PC-3 (cell line): ENCODE measurements around the gene ETFB. TPM values are rescaled to one million over a fixed set of nuclear protein-coding genes. Genes with fewer than 3 reads are reported as not detected.

Source experiments
- ATAC-seq: fragments of 200-7000 bp; cut with Tn5 transposase; 2 replicates; pipeline ENCODE4 v1.9.1; 2020; ENCODE audit warnings: mild to moderate bottlenecking, moderate library complexity
- BruUV-seq: library from RNA; stranded (reverse); fragments of 400-500 nt; replicated peaks from 2 replicates; lab custom pipeline; 2021; lab: Mats Ljungman, UMichigan
- CTCF ChIA-PET: fragments of 300-600 bp; sonication (Branson Sonifier 250); formaldehyde crosslinking; loops from one replicate; lab custom pipeline; 2022; ENCODE audit warnings: antibody characterized with exemption; lab: Charles Lee
- POLR2A ChIA-PET: fragments of 300-600 bp; sonication (Branson Sonifier 250); formaldehyde crosslinking; loops from one replicate; lab custom pipeline; 2022; ENCODE audit warnings: antibody characterized with exemption; ENCODE audit not compliant: unreplicated experiment; lab: Charles Lee
- DNase-seq: peaks from one replicate; pipeline ENCODE4 v3.0.0-alpha.2; 2015
- H2AFZ ChIP-seq: fragments of 300-600 bp; sonication (generic); 2 replicates; pipeline ENCODE4 v1.6.0; 2016; ENCODE audit warnings: antibody characterized with exemption, low read length
- H3F3A ChIP-seq: fragments of 300-600 bp; sonication (generic); one replicate; pipeline ENCODE4 v1.6.0; 2017; ENCODE audit warnings: antibody characterized with exemption, low read length, control low read depth, mild to moderate bottlenecking; ENCODE audit not compliant: unreplicated experiment
- H3K27ac ChIP-seq: fragments of 300-600 bp; sonication (generic); 2 replicates; pipeline ENCODE4 v1.5.1; 2016; ENCODE audit warnings: mild to moderate bottlenecking, low read length
- H3K27me3 ChIP-seq: fragments of 300-600 bp; sonication (generic); 2 replicates; pipeline ENCODE4 v1.6.1; 2016; ENCODE audit warnings: low read length, mixed read lengths
- H3K36me3 ChIP-seq: fragments of 300-600 bp; sonication (generic); 2 replicates; pipeline ENCODE4 v1.6.1; 2016; ENCODE audit warnings: low read depth, mixed run types, low read length, mixed read lengths
- H3K4me1 ChIP-seq: fragments of 300-600 bp; sonication (generic); 2 replicates; pipeline ENCODE4 v1.5.1; 2016; ENCODE audit warnings: low read length; ENCODE audit not compliant: insufficient read depth
- H3K4me2 ChIP-seq: fragments of 300-600 bp; sonication (generic); 2 replicates; pipeline ENCODE4 v1.6.0; 2016; ENCODE audit warnings: low read length
- H3K4me3 ChIP-seq: fragments of 300-600 bp; sonication (generic); 2 replicates; pipeline ENCODE4 v1.5.1; 2016; ENCODE audit warnings: mild to moderate bottlenecking, low read length, mixed read lengths
- H3K79me2 ChIP-seq: fragments of 300-600 bp; sonication (generic); 2 replicates; pipeline ENCODE4 v1.6.1; 2017; ENCODE audit warnings: low read length, mixed read lengths
- H3K9ac ChIP-seq: fragments of 300-600 bp; sonication (generic); 2 replicates; pipeline ENCODE4 v1.6.0; 2016; ENCODE audit warnings: mild to moderate bottlenecking, low read length
- H3K9me2 ChIP-seq: fragments of 300-600 bp; sonication (generic); replicated peaks from 2 replicates; pipeline ENCODE4 v1.6.1; 2016; ENCODE audit warnings: mixed run types, low read length, mixed read lengths
- H3K9me3 ChIP-seq: fragments of 300-600 bp; sonication (generic); 2 replicates; pipeline ENCODE4 v1.6.1; 2016; ENCODE audit warnings: low read length, mixed read lengths
- H4K20me1 ChIP-seq: fragments of 300-600 bp; sonication (generic); 2 replicates; pipeline ENCODE4 v1.6.1; 2016; ENCODE audit warnings: low read length, mixed read lengths
- CTCF ChIP-seq: fragments of 300-600 bp; sonication (generic); conservative IDR thresholded peaks from 2 replicates; pipeline ENCODE4 v1.5.1; 2017; ENCODE audit warnings: antibody characterized with exemption, low read depth, mild to moderate bottlenecking, low read length
- EZH2 ChIP-seq: fragments of 300-600 bp; sonication (generic); IDR thresholded peaks from one replicate; pipeline ENCODE4 v1.6.1; 2017; ENCODE audit warnings: antibody characterized with exemption, mild to moderate bottlenecking, low read length; ENCODE audit not compliant: unreplicated experiment
- EZH2phosphoT487 ChIP-seq: fragments of 300-600 bp; sonication (generic); IDR thresholded peaks from 2 replicates; pipeline ENCODE4 v1.6.1; 2018; ENCODE audit warnings: mild to moderate bottlenecking, antibody characterized with exemption, low read length, borderline replicate concordance
- intact Hi-C: fragments of 100-400 bp; cut with micrococcal nuclease; formaldehyde crosslinking; loops from 2 replicates; pipeline ENCODE4 v1.9.0; 2023
- total RNA-seq: library from RNA; depleted of rRNA; stranded (reverse); fragments of >200 nt; gene quantifications from 2 replicates; pipeline ENCODE4 v1.2.3, GENCODE V29; 2014

The ETFB gene
- total RNA-seq, 1 experiment from 2014 or later: 249 TPM

GRCh38 chr19:51337141-51337860, 28.9 kb downstream of the ETFB start:
- Histone ChIP-seq H3K4me2 (no peak overlapping the region), H3K4me3 (no peak overlapping the region), H3K27me3 (no peaks in the 10 kb centered on the region), H3K9ac (no peak overlapping the region), H3K9me2 (no peaks in the 10 kb centered on the region), H3K79me2 (no peaks in the 10 kb centered on the region), H4K20me1 (no peaks in the 10 kb centered on the region), H3K9me3 (no peaks in the 10 kb centered on the region), H2AFZ (no peak overlapping the region), H3K27ac (no peak overlapping the region), H3K4me1 (peaks cover 15% of the 10 kb centered on the region; the same call in 1 of the 2 replicates), H3K36me3 (no peaks in the 10 kb centered on the region), H3F3A (no peaks in the 10 kb centered on the region)
- intact Hi-C loops: loop anchor here (5.0 kb wide), 1 partner anchor 180 kb away; no protein-coding TSS in a partner anchor
- no TSS peak for BruUV-seq
- POLR2A ChIA-PET: no interaction called here
- DNase-seq: no peak
- CTCF ChIA-PET: no interaction called here
- no peak for ATAC-seq
- TF ChIP-seq EZH2 (no peak), EZH2phosphoT487 (no peak), CTCF (no peak)

- H3K36me3 ChIP-seq: no peaks in the 10 kb centered on the region
- no peaks in the 10 kb centered on the region for H3K27me3 ChIP-seq
- H3K27ac ChIP-seq: no peak overlapping the region
- H3K9me2 ChIP-seq: no peaks in the 10 kb centered on the region
- no peak overlapping the region for H2AFZ ChIP-seq
- no peaks in the 10 kb centered on the region for H3F3A ChIP-seq
- 0 out of 2 replicates have a peak, but pooled peaks cover 4% of the 10 kb centered on the region for H3K4me1 ChIP-seq
- TF ChIP-seq EZH2 (no peak), EZH2phosphoT487 (no peak), CTCF (no peak)
- ATAC-seq (no peak), DNase-seq (peak; percentile 25)
- H3K4me3 ChIP-seq: no peak overlapping the region
- POLR2A ChIA-PET: no interaction called here
- H4K20me1 ChIP-seq: no peaks in the 10 kb centered on the region
- H3K79me2 ChIP-seq: no peaks in the 10 kb centered on the region
- no TSS peak for BruUV-seq
- CTCF ChIA-PET: no interaction called here
- no peaks in the 10 kb centered on the region for H3K9me3 ChIP-seq
- no peak overlapping the region for H3K4me2 ChIP-seq
- H3K9ac ChIP-seq: no peak overlapping the region
- intact Hi-C loops: no loop called here
Observed at GRCh38 chr19:51333836-51334460, 32.2 kb downstream of the ETFB start.

- no peak for DNase-seq
- Histone ChIP-seq H3K9ac (no peak overlapping the region), H3K9me3 (no peaks in the 10 kb centered on the region), H3F3A (no peaks in the 10 kb centered on the region), H3K79me2 (no peaks in the 10 kb centered on the region), H3K27ac (no peak overlapping the region), H4K20me1 (no peaks in the 10 kb centered on the region), H3K27me3 (no peaks in the 10 kb centered on the region), H3K36me3 (no peaks in the 10 kb centered on the region), H2AFZ (no peak overlapping the region), H3K9me2 (no peaks in the 10 kb centered on the region), H3K4me2 (no peak overlapping the region), H3K4me1 (no peaks in the 10 kb centered on the region), H3K4me3 (no peak overlapping the region)
- intact Hi-C loops: no loop called here
- ATAC-seq: no peak
- CTCF ChIA-PET: no interaction called here
- TF ChIP-seq EZH2: no peak
- no peak for TF ChIP-seq EZH2phosphoT487
- no peak for TF ChIP-seq CTCF
- POLR2A ChIA-PET: no interaction called here
- BruUV-seq: TSS peak; percentile 31
Observed at GRCh38 chr19:51331716-51332115, 34.5 kb downstream of the ETFB start.
